Measurements from ENCODE around the gene PPP6R1. TPM values are rescaled to one million over a fixed set of nuclear protein-coding genes. Genes with fewer than 3 reads are reported as not detected.
A peak's percentile ranks its signal among the peaks of the same experiment; 100 is the strongest.

Gene PPP6R1
- total and polyA plus RNA-seq, 2 of the 13 experiments (the other 11 are each of a cell fraction or from before 2014, with no cell fraction given): 25.8 to 54.0 TPM

- TF ChIP-seq FIP1L1 (IDR thresholded peaks at IDR 0.05; ENCODE audit: borderline replicate concordance, insufficient read depth, low read depth, low read length) (no peak), ZNF383 (CRISPR knock-in tag; IDR thresholded peaks at IDR 0.05; ENCODE audit: borderline replicate concordance) (no peak), ZNF33B (CRISPR knock-in tag; IDR thresholded peaks at IDR 0.05) (no peak; the same call in none of the 2 replicates), HMG20B (CRISPR knock-in tag; conservative IDR thresholded peaks at IDR 0.05) (peak; percentile 49; the same call in 1 of the 2 replicates), ZXDC (CRISPR knock-in tag; IDR thresholded peaks at IDR 0.05) (peak; percentile 87), CCDC6 (CRISPR knock-in tag; IDR thresholded peaks at IDR 0.05) (peak; percentile 91), SAP130 (CRISPR knock-in tag; IDR thresholded peaks at IDR 0.05; ENCODE audit: low read depth) (peak; percentile 97), ELK4 (CRISPR knock-in tag; IDR thresholded peaks at IDR 0.05; ENCODE audit: borderline replicate concordance) (peak; percentile 90; the same call in 1 of the 2 replicates), BRD4 (CRISPR knock-in tag; IDR thresholded peaks at IDR 0.05) (no peak; the same call in none of the 2 replicates), ZNF552 (CRISPR knock-in tag; IDR thresholded peaks at IDR 0.05; ENCODE audit: borderline replicate concordance) (peak; percentile 85; the same call in 1 of the 2 replicates), RFXAP (CRISPR knock-in tag; IDR thresholded peaks at IDR 0.05; ENCODE audit: borderline replicate concordance) (peak; percentile 77), ARNTL (CRISPR knock-in tag; IDR thresholded peaks at IDR 0.05) (no peak), PCBP1 (IDR thresholded peaks at IDR 0.05; ENCODE audit: borderline replicate concordance, low read depth, low read length) (no peak), SUZ12 (IDR thresholded peaks at IDR 0.05; ENCODE audit: low read depth, low read length) (0 out of 2 replicates have a peak, but pooled peaks have one; percentile 32), ZNF12 (CRISPR knock-in tag; IDR thresholded peaks at IDR 0.05) (peak; percentile 89), ZNF644 (CRISPR knock-in tag; IDR thresholded peaks at IDR 0.05; ENCODE audit: low read depth) (no peak), SPEN (CRISPR knock-in tag; IDR thresholded peaks at IDR 0.05; ENCODE audit: low read depth) (peak; percentile 70), KLF12 (CRISPR knock-in tag; IDR thresholded peaks at IDR 0.05; ENCODE audit: borderline replicate concordance) (0 out of 2 replicates have a peak, but pooled peaks have one; percentile 30)
- TF ChIP-seq, protein P1, sequence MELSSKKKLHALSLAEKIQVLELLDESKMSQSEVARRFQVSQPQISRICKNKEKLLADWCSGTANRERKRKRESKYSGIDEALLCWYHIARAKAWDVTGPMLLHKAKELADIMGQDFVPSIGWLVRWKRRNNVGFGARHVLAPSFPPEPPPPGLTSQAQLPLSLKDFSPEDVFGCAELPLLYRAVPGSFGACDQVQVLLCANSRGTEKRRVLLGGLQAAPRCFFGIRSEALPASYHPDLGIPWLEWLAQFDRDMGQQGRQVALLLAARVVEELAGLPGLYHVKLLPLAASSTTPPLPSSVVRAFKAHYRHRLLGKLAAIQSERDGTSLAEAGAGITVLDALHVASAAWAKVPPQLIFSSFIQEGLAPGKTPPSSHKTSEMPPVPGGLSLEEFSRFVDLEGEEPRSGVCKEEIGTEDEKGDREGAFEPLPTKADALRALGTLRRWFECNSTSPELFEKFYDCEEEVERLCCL (CRISPR knock-in tag; IDR thresholded peaks at IDR 0.05; ENCODE audit: borderline replicate concordance): peak; percentile 98
- TF ChIP-seq, protein P2, sequence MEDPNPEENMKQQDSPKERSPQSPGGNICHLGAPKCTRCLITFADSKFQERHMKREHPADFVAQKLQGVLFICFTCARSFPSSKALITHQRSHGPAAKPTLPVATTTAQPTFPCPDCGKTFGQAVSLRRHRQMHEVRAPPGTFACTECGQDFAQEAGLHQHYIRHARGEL (CRISPR knock-in tag; IDR thresholded peaks at IDR 0.05): no peak; the same call in 1 of the 2 replicates
- TF ChIP-seq, protein P3, sequence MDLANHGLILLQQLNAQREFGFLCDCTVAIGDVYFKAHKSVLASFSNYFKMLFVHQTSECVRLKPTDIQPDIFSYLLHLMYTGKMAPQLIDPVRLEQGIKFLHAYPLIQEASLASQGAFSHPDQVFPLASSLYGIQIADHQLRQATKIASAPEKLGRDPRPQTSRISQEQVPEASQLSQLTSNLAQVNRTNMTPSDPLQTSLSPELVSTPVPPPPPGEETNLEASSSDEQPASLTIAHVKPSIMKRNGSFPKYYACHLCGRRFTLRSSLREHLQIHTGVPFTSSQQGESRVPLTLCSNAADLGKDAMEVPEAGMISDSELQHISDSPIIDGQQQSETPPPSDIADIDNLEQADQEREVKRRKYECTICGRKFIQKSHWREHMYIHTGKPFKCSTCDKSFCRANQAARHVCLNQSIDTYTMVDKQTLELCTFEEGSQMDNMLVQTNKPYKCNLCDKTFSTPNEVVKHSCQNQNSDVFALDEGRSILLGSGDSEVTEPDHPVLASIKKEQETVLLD (CRISPR knock-in tag; IDR thresholded peaks at IDR 0.05; ENCODE audit: low read depth): peak; percentile 71
Measured at GRCh38 chr19:55216461-55217198, 42.2 kb downstream of the PPP6R1 start (continued).
